Choroid plexus epithelial cell (primary cell): ENCODE measurements around the gene UGT2B7.
A peak's percentile ranks its signal among the peaks of the same experiment; 100 is the strongest.

Experiments used
- DNase-seq: peaks from one replicate; pipeline ENCODE4 v3.0.0-alpha.2; 2010; ENCODE audit warnings: low read depth
- H3K4me3 ChIP-seq: 2 replicates; pipeline ENCODE4 v1.5.1; 2011; ENCODE audit warnings: low read depth, mild to moderate bottlenecking, control low read depth, low read length, moderate library complexity
- TF ChIP-seq, protein P1 (sequence below): conservative IDR thresholded peaks from 2 replicates; pipeline ENCODE4 v1.5.1; 2011; ENCODE audit warnings: low read depth, mild to moderate bottlenecking, control low read depth, inconsistent platforms, low read length, moderate library complexity

The UGT2B7 gene

DNA sequence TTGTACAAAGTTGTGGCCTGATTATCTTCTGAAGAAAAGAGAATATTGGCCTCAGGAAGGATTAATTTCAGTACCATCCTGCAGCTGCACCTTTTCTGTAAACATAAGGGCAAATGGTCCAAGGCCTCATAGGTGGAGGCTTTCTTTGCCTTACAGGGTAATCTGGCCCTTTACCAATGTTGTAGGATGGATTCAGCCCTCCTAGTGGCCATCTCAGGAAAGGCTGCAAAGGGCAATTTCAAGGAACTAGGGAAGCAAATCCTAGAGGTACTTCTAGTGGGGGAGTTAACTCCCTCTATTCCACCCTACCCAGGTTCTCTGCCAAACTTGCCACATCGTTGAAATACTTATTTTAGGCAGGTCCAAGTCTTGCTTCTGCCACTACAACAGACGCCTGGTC, 60.6 kb downstream of the UGT2B7 start:
- TF ChIP-seq, protein P1, sequence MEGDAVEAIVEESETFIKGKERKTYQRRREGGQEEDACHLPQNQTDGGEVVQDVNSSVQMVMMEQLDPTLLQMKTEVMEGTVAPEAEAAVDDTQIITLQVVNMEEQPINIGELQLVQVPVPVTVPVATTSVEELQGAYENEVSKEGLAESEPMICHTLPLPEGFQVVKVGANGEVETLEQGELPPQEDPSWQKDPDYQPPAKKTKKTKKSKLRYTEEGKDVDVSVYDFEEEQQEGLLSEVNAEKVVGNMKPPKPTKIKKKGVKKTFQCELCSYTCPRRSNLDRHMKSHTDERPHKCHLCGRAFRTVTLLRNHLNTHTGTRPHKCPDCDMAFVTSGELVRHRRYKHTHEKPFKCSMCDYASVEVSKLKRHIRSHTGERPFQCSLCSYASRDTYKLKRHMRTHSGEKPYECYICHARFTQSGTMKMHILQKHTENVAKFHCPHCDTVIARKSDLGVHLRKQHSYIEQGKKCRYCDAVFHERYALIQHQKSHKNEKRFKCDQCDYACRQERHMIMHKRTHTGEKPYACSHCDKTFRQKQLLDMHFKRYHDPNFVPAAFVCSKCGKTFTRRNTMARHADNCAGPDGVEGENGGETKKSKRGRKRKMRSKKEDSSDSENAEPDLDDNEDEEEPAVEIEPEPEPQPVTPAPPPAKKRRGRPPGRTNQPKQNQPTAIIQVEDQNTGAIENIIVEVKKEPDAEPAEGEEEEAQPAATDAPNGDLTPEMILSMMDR, result peak; percentile 55
- H3K4me3 ChIP-seq, result no peak overlapping the region
- DNase-seq, result peak; percentile 24
